COLO668 (cell line): ENCODE results near the gene ACOT2.
A peak's percentile ranks its signal among the peaks of the same experiment; 100 is the strongest.
"Not testable (repeated sequence)": the region's sequence is repeated elsewhere in the genome, so short reads cannot be mapped to it uniquely, and the experiment has no call there.

Experiments used
- DNase-seq: peaks from one replicate; lab custom pipeline; 2025; ENCODE audit not compliant: unreplicated experiment; lab: John Stamatoyannopoulos, UW

ACOT2 gene, protein sequence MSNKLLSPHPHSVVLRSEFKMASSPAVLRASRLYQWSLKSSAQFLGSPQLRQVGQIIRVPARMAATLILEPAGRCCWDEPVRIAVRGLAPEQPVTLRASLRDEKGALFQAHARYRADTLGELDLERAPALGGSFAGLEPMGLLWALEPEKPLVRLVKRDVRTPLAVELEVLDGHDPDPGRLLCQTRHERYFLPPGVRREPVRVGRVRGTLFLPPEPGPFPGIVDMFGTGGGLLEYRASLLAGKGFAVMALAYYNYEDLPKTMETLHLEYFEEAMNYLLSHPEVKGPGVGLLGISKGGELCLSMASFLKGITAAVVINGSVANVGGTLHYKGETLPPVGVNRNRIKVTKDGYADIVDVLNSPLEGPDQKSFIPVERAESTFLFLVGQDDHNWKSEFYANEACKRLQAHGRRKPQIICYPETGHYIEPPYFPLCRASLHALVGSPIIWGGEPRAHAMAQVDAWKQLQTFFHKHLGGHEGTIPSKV

DNA sequence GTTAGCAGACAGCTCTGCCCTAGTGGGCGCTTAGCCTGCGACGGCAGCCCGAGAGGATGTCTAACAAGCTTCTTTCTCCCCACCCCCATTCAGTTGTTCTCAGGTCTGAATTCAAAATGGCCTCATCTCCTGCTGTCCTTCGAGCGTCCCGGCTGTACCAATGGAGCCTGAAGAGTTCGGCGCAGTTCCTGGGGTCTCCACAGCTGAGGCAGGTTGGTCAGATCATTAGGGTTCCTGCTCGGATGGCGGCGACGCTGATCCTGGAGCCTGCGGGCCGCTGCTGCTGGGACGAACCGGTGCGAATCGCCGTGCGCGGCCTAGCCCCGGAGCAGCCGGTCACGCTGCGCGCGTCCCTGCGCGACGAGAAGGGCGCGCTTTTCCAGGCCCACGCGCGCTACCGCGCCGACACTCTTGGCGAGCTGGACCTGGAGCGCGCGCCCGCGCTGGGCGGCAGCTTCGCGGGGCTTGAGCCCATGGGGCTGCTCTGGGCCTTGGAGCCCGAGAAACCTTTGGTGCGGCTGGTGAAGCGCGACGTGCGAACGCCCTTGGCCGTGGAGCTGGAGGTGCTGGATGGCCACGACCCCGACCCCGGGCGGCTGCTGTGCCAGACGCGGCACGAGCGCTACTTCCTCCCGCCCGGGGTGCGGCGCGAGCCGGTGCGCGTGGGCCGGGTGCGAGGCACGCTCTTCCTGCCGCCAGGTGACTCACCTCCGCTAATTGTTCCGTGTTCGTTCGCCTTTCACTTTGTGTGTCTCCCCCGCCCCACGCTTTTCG, at the start of gene ACOT2:
Gene ACOT2 (plus strand): TSS at position 29 of the 774 bp plus-strand sequence. CDS start 28 bp downstream, at position 57.
- peak; percentile 92 for DNase-seq

DNA sequence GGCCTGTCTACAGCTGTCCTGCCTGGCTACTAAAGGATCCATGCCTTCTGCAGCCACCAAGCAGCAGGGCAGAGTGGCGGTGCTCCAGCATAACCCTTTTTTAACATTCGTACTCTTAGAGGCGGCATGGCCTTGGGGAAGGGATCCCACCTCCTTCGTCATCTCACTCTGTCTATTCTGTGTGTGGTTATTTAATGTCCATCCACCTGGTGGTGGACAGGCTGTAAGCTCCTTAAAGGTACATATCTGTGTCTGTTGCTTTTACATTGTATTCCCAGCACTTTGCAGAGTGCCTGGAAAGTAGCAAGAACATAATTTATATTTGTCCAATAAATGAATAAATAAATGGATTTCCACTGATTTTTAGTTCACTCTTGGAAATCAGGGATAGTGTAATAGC, 47.8 kb upstream of the ACOT2 start:
- DNase-seq: no peak

DNA sequence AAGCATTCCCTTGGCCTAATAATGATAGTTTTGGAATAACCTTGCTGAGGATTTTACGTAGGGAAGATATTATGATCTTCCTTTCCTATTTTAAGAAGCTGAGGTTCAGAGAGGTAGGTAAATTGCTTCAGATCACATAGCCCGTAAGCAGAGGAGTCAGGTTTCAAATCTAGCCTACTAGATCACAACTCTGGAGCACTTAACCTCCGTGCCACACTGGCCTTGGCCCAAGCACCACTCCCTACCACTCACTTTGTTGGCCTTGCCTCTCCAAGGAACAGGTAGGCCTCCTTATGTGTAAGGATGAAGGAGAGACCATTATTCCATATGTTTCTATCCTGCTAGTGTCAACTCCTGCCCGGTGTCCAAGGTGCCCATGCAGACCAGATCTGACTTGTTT, 44.5 kb upstream of the ACOT2 start:
- DNase-seq: no peak

DNA sequence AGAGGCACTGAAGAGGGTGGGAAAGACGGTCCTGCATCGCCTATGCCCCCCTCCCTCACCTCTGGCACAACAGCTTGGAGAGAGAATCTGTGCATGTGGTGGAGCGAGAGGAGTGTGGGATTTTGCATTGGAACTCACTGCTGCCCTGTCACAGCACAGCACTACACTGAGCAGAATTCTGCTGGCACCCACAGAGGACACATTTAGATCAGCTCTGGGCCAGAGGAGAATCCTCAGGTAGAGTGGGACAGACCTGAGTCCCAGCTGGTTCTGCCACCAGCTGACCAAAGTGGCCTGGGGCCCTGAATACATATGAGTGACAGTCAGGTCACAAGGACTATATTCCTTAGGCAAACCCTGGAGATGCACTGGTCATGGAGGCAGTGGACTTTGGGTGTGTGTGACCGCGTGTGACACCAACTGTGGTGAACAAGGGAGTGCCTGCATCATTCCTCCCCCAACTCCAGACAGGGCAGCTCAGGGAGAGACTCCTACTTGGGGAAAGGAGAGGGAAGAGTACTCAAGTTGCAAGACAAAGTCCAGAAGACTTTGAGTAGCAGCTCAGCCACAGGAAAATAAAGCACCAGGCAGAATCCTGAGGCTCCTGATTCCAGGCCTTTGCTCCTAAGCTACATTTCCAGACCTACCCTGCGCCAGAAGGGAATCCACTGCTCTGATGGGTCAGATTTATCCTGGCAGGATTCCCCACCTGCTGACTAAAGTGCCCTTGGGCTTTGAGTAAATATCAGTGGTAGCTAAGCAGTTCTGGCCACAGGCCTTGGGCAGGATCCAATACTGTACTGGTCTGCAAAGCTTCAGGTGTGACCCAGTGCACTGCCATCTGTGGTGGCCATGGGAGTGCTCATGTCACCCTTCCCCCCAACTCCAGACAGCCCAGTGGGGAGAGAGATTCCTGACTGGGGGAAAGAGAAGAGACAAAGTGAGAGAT, 42.7 kb upstream of the ACOT2 start:
- DNase-seq: no peak

DNA sequence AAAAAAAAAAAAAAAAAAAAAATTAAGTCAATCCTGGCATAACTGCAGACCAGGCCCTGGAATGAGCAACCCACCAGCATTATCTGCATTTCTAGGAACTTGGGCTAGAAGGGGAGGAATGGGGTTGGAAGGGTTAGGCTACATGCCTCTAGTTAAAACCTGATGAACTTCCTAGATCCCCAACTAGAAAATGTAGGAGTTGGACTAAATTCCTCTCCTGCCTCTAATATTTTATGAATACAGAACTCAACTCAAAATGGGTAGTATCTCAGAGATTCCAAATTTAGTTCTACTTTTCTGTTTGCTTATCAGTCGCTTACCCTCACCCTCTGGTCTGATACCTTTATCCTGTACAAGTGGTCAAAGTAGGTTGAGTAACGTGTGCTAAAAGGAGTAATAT, 39.7 kb upstream of the ACOT2 start:
- not testable (repeated sequence) for DNase-seq

DNA sequence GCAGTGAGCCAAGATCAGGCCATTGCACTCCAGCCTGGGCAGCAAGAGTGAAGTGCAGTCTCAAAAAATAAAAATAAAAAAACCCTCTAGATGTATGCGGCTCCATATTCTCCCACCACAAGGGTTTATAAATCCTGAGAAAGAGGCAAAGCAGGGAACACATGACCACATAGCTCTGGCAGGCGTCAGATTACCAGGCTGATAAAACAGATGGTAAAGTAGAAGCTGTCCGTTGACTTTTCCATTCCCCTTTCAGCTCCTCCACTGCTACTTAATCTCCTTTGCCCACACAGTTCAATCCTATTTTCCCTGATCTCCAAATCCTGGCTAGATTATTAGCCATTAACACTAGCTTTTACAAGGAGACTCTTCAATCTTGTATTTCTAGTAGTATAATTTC, 37.0 kb upstream of the ACOT2 start:
- not testable (repeated sequence) for DNase-seq

DNA sequence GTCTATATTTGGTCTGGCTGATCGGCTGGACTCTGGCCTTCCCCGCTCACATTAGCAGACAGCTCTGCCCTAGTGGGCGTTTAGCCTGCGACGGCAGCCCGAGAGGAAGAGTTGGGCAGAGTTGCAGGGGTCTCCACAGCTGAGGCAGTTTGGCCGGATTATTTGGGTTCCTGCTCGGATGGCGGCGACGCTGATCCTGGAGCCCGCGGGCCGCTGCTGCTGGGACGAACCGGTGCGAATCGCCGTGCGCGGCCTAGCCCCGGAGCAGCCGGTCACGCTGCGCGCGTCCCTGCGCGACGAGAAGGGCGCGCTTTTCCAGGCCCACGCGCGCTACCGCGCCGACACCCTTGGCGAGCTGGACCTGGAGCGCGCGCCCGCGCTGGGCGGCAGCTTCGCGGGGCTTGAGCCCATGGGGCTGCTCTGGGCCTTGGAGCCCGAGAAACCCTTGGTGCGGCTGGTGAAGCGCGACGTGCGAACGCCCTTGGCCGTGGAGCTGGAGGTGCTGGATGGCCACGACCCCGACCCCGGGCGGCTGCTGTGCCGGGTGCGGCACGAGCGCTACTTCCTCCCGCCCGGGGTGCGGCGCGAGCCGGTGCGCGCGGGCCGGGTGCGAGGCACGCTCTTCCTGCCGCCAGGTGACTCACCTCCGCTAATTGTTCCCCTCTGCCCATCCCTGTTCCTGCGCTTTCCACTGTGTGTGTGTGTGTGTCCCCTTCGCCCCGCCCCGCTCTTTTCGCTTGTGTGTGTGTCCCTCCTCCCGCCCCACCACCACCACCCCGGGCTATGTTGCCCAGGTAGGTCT, 31.6 kb upstream of the ACOT2 start:
- peak; percentile 81 for DNase-seq

DNA sequence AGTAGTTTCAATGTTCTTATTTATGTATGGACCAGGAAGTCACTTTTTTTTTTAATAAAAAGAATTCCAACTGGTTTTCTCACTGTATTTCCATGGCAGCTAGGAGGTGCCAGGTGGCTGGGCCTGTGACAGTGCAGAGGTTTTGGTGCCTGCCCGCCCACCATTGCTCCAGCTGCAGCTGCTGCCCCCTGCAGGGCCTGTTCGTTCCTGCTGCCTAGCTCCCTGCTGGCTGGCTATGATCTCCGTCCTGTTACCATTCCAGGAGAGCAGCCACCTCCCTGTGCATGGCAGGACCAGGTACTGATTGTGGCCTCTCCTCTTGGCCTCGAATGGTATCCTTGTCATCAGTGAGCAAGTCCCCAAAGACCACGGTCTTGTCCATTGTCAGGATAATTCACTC, 30.0 kb upstream of the ACOT2 start:
- DNase-seq: peak; percentile 28

DNA sequence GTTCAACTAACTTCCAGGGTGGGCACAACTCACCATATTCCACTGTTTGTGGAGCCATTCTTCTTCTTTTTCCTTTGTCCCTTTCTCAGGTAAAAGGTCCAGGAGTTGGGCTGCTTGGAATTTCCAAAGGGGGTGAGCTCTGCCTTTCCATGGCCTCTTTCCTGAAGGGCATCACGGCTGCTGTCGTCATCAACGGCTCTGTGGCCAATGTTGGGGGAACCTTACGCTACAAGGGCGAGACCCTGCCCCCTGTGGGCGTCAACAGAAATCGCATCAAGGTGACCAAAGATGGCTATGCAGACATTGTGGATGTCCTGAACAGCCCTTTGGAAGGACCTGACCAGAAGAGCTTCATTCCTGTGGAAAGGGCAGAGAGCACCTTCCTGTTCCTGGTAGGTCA, 26.1 kb upstream of the ACOT2 start:
- not testable (repeated sequence) for DNase-seq

DNA sequence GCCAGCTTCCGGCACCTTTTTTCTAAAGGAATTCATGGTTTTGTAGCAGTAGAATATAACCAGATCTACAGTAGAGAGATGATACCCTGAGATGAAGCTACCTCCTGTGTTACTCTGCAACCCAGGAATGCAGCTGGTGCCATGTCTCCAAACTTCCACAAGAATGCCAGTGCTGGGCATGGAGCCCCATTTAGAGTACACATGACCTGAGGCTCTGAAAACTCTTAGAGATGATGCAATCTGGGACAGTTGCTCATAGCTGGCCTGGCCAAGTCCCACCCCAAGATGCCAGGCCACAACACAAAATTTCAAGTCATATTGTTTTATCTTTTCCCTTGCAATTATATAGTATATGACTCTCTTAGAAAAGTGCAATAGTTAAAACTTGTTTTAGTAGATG, 23.7 kb upstream of the ACOT2 start:
- not testable (repeated sequence) for DNase-seq

DNA sequence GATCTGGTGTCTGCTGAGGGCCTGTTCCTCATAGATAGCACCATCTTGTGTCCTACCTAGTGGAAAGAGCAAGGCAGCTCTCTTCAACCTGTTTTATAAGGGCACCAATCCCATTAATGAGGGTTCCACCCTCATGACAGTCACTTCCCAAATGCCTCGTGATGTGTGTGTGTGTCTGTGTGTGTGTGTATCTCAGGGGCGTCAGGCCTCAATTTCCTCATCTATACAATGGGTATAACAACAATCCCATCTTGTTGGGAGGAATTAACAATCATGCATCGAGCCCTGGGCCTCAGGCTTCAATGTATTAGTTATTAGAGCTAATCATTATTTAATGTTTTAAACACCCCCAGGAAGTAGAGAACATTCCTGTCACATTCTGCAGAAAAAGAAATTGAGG, 19.9 kb upstream of the ACOT2 start:
- DNase-seq: not testable (repeated sequence)

DNA sequence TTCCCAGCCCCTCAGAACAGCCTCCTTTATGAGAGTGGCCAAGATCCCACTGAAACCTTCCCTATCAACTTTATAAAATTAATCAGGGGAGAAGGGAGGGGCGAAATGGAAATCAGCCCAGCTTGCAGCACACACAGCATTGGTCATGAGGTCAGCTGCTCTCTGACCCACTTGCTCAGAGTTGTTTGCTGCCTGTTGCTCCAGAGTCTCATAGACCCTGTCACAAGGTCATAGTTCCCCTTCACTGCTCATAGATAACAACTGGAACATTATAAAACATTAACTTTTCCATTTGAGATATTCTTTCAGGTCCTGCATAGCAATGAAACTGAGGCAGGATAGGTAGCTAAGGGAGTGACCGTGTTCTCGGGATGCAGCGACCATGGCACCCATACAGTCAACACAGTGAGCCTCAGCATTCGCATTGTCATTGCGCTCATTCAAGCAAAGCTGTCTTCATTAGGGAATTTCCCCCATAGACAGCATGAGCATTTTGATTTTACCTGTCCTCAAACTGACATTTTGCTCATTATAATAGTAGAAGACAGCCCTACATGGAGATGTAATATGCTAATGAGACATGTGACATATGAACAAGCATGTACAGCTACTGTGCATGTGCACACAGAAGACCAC, 19.0 kb upstream of the ACOT2 start:
- not testable (repeated sequence) for DNase-seq

DNA sequence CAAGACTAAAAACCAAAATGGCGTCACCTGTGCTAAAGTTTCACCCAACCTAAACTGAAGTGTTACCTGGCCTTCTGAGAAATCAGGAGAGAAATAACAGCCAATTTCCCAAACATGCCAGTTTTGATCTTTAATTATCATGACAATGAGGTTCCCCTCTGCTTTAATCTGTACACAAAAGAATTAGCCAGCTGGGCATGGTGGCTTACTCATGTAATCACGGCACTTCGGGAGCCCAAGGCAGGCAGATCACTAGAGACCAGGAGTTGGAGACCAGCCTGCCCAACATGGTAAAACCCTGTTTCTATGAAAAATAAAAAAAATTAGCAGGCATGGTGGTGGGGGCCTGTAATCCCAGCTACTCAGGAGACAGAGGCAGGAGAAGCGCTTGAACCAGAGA, 15.2 kb upstream of the ACOT2 start:
- no peak for DNase-seq

DNA sequence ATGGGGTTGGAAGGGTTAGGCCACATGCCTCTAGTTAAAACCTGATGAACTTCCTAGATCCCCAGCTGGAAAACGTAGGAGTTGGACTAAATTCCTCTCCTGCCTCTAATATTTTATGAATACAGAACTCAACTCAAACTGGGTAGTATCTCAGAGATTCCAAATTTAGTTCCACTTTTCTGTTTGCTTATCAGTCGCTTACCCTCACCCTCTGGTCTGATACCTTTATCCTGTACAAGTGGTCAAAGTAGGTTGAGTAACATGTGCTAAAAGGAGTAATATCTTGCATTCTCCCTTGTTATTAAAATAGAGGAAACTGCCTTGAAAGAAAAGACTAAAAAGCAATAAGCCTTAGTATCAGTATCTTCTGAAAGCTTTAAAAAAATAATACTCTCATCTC, 11.8 kb upstream of the ACOT2 start:
- not testable (repeated sequence) for DNase-seq

DNA sequence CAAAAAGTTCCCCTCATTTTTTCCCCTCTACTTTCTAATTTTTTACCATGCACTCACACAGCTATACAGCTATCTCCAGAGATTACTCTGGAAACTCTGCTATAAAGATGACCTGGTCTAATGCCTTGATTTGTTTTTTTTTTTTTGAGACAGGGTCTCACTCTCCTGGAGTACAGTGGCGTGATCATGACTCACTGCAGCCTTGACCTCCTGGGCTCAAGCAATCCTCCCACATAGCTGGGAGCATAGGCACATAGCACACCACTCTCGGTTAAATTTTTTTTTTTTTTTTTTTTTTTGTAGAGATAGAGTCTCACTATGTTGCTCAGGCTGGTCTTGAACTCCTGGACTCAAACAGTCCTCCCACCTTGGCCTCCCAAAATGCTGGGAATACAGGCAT, 10.8 kb upstream of the ACOT2 start:
- DNase-seq: not testable (repeated sequence)

DNA sequence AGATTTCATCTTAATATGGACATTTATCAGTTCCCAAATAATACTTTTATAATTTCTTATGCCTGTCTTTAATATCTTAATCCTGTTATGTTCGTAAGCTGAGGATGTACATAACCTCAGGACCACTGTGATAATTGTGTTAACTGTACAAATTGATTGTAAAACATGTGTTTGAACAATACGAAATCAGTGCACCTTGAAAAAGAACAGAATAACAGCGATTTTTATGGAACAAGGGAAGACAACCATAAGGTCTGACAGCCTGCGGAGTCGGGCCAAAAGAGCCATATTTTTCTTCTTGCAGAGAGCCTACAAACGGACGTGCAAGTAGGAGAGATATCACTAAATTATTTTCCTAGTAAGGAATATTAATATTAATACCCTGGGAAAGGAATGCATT, 6.8 kb upstream of the ACOT2 start:
- DNase-seq: not testable (repeated sequence)

DNA sequence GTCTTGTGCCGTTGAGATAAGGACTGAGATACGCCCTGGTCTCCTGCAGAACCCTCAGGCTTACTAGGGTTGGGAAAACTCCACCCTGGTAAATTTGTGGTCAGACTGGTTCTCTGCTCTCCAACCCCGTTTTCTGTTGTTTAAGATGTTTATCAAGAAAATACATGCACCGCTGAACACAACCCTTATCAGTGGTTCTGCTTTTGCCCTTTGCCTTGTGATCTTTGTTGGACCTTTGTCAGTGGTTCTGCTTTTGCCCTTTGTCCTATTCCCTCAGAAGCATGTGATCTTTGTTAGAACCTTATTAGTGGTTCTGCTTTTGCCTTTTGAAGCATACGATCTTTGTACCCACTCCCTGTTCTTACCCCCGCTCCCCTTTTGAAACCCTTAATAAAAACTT, 6.3 kb upstream of the ACOT2 start:
- not testable (repeated sequence) for DNase-seq

DNA sequence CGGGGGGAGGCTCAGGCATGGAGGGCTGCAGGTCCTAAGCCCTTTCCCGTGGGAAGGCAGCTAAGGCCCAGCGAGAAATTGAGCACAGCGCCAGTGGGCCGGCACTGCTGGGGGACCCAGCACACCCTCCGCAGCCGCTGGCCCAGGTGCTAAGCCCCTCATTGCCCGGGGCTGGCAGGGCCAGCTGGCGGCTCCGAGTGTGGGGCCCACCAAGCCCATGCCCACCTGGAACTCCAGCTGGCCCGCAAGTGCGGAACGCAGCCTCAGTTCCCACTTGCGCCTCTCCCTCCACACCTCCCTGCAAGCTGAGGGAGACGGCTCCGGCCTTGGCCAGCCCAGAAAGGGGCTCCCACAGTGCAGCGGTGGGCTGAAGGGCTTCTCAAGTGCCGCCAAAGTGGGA, 2.6 kb upstream of the ACOT2 start:
- not testable (repeated sequence) for DNase-seq

DNA sequence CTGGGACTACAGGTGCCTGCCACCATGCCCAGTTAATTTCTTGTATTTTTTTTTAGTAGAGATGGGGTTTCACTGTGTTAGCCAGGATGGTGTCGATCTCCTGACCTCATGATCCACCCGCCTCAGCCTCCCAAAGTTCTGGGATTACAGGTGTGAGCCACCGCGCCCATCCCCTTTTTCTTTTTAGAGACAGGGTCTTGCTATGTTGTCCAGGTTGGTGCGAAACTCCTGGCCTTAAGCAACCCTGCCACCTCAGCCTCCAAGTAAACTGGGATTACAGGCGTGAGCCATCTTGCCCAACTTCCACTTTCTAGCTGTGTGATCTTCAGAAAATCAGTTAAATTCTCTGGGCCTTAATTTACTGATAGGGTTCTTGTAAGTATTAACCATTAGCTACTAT, 2.1 kb upstream of the ACOT2 start:
- DNase-seq: not testable (repeated sequence)

DNA sequence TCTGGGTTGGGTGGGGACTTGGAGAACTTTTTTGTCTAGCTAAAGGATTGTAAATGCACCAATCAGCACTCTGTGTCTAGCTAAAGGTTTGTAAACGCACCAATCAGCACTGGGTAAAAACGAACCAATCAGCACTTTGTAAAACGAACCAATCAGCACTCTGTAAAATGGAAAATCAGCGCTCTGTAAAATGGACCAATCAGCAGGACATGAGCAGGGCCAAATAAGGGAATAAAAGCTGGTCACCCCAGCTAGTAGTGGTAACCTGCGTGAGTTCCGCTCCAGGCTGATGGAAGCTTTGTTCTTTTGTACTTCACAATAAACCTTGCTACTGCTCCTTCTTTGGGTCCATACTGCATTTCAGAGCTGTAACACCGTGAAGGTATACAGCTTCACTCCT, 1.7 kb upstream of the ACOT2 start:
- DNase-seq: no peak
